Spleen (tissue), 7 donors: ENCODE measurements around the gene MECR.

ENCODE experiments used
- POLR2A ChIP-seq, 3 donors: fragments of 450-650 bp; IDR thresholded peaks; one replicate each; pipeline ENCODE4 v1.5.1; 2017; ENCODE audit warnings: antibody characterized with exemption in 3 of 3, mild to moderate bottlenecking in 1 of 3
- POLR2AphosphoS5 ChIP-seq, 3 donors: sonication (generic); formaldehyde crosslinking; IDR thresholded peaks; one replicate each; pipeline ENCODE4 v1.5.1; 2017; ENCODE audit warnings: antibody characterized with exemption in 3 of 3
- TF ChIP-seq, protein P1 (sequence below), 11 experiments: fragments of 200-600 bp in 7 of 11; fragments of 450-650 bp in 4 of 11; sonication (generic) in 4 of 11; IDR thresholded peaks in 8 of 11; conservative IDR thresholded peaks in 3 of 11; 1 replicate in 7 of 11; 2 replicates in 4 of 11; pipeline versions ENCODE4 v1.4.0 to v1.8.0; 2016 to 2021; ENCODE audit warnings: antibody characterized with exemption in 11 of 11, inconsistent platforms in 4 of 11, mild to moderate bottlenecking in 1 of 11
- donor health status: DM: no; HTN: no; CAD: no; lungs with moderate emphysema.
- donor health status: DM: no; HTN: no; CAD: no.
- donor health status: DM: no; HTN: no; CAD: no.

DNA sequence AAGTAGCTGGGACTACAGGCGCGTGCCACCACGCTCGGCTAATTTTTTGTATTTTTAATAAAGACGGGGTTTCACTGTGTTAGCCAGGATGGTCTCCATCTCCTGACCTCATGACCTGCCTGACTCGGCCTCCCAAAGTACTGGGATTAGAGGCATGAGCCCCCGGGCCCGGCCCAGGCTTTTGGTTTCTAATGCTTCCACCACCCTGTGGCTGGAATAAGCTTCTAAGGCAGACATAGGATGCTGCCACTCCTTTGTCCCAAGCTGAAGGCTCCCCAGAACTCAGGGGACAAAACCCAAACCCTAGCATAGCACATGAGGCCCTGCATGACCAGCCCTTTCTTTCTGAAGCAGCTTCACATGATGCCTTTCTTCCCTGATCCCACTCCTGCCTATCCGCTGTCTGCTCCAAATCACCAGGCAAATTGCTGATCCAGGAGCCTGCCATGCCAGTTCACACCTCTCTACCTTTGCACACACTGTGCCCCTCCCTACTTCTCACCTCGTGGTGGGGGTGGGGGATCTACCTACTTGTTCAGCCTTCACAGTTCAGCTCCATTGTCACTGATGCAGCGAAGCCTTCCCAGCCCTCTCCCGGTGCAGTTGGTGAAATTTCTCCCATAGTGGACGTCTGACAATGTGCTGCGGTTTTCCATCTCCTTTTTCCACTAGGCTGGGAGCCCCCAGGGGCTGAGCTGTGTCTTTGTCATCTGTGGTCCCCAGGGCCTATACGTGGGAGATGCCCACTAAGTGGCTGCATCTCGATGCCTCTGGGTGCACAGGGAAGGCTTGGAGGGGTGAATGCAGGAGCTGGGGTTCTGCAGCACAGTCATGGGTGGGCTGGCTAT lies 12.5 kb upstream of the MECR start:
- TF ChIP-seq, protein P1, sequence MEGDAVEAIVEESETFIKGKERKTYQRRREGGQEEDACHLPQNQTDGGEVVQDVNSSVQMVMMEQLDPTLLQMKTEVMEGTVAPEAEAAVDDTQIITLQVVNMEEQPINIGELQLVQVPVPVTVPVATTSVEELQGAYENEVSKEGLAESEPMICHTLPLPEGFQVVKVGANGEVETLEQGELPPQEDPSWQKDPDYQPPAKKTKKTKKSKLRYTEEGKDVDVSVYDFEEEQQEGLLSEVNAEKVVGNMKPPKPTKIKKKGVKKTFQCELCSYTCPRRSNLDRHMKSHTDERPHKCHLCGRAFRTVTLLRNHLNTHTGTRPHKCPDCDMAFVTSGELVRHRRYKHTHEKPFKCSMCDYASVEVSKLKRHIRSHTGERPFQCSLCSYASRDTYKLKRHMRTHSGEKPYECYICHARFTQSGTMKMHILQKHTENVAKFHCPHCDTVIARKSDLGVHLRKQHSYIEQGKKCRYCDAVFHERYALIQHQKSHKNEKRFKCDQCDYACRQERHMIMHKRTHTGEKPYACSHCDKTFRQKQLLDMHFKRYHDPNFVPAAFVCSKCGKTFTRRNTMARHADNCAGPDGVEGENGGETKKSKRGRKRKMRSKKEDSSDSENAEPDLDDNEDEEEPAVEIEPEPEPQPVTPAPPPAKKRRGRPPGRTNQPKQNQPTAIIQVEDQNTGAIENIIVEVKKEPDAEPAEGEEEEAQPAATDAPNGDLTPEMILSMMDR (IDR thresholded peaks at IDR 0.05 in 8 of 11, conservative IDR thresholded peaks at IDR 0.05 in 3 of 11) = no peak
- TF ChIP-seq POLR2A (IDR thresholded peaks at IDR 0.05) (no peak), POLR2AphosphoS5 (IDR thresholded peaks at IDR 0.05) (no peak)
